Measurements from ENCODE around the gene CHSY1.

- TF ChIP-seq, protein P1, sequence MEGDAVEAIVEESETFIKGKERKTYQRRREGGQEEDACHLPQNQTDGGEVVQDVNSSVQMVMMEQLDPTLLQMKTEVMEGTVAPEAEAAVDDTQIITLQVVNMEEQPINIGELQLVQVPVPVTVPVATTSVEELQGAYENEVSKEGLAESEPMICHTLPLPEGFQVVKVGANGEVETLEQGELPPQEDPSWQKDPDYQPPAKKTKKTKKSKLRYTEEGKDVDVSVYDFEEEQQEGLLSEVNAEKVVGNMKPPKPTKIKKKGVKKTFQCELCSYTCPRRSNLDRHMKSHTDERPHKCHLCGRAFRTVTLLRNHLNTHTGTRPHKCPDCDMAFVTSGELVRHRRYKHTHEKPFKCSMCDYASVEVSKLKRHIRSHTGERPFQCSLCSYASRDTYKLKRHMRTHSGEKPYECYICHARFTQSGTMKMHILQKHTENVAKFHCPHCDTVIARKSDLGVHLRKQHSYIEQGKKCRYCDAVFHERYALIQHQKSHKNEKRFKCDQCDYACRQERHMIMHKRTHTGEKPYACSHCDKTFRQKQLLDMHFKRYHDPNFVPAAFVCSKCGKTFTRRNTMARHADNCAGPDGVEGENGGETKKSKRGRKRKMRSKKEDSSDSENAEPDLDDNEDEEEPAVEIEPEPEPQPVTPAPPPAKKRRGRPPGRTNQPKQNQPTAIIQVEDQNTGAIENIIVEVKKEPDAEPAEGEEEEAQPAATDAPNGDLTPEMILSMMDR (conservative IDR thresholded peaks at IDR 0.05; ENCODE audit: low read length) = no peak
- TF ChIP-seq EZH2phosphoT487 (IDR thresholded peaks at IDR 0.05; ENCODE audit: borderline replicate concordance, low read depth, low read length) = no peak
Measured at GRCh38 chr15:101250873-101251829, 697 bp downstream of the CHSY1 start.
